ACC112 (cell line): ENCODE measurements around the gene REV3L.

Source experiments
- H2AFZ ChIP-seq: fragments of 200-600 bp; sonication (generic); one replicate; pipeline ENCODE4 v1.6.0; 2017; ENCODE audit warnings: antibody characterized with exemption, low read length; ENCODE audit not compliant: unreplicated experiment
- H3K27ac ChIP-seq: fragments of 200-600 bp; sonication (generic); 2 replicates; pipeline ENCODE4 v1.5.1; 2014; ENCODE audit warnings: low read depth, mild to moderate bottlenecking, antibody characterized with exemption, low read length, moderate library complexity
- H3K27me3 ChIP-seq: fragments of 200-600 bp; sonication (generic); 2 replicates; pipeline ENCODE4 v1.6.1; 2014; ENCODE audit warnings: mild to moderate bottlenecking, antibody characterized with exemption, low read length, moderate library complexity, mixed read lengths; ENCODE audit not compliant: insufficient read depth
- H3K36me3 ChIP-seq: fragments of 200-600 bp; sonication (generic); 2 replicates; pipeline ENCODE4 v1.6.1; 2016; ENCODE audit warnings: mild to moderate bottlenecking, antibody characterized with exemption, low read length, moderate library complexity, mixed read lengths; ENCODE audit not compliant: insufficient read depth
- H3K4me1 ChIP-seq: fragments of 200-600 bp; sonication (generic); one replicate; pipeline ENCODE4 v1.6.1; 2016; ENCODE audit warnings: low read length, mixed read lengths; ENCODE audit not compliant: insufficient read depth, unreplicated experiment, control insufficient read depth
- H3K4me3 ChIP-seq: fragments of 200-600 bp; sonication (generic); 2 replicates; pipeline ENCODE4 v1.5.1; 2014; ENCODE audit warnings: mild to moderate bottlenecking, low read depth, low read length
- H3K79me2 ChIP-seq: fragments of 200-600 bp; sonication (generic); one replicate; pipeline ENCODE4 v1.6.0; 2016; ENCODE audit warnings: low read length; ENCODE audit not compliant: control insufficient read depth, unreplicated experiment, insufficient read depth

REV3L gene

GRCh38 chr6:111278731-111279130 is 204.3 kb downstream of the REV3L start:
- no peak overlapping the region for H2AFZ ChIP-seq
- no peaks in the 10 kb centered on the region for H3K4me1 ChIP-seq
- H3K27ac ChIP-seq, result no peak overlapping the region
- no peaks in the 10 kb centered on the region for H3K79me2 ChIP-seq
- no peak overlapping the region for H3K4me3 ChIP-seq
- H3K27me3 ChIP-seq, result no peaks in the 10 kb centered on the region
- H3K36me3 ChIP-seq, result peaks cover 37% of the 10 kb centered on the region

GRCh38 chr6:111277819-111278218 is 205.2 kb downstream of the REV3L start:
- Histone ChIP-seq H2AFZ (no peak overlapping the region), H3K4me3 (no peak overlapping the region), H3K36me3 (peaks cover 39% of the 10 kb centered on the region), H3K27ac (no peak overlapping the region), H3K4me1 (no peaks in the 10 kb centered on the region), H3K79me2 (no peaks in the 10 kb centered on the region), H3K27me3 (no peaks in the 10 kb centered on the region)

GRCh38 chr6:111276736-111277135 is 206.3 kb downstream of the REV3L start:
- Histone ChIP-seq H3K79me2 (no peaks in the 10 kb centered on the region), H3K36me3 (peaks cover 39% of the 10 kb centered on the region), H3K4me3 (no peak overlapping the region)

GRCh38 chr6:111276335-111276734 is 206.7 kb downstream of the REV3L start:
- Histone ChIP-seq H2AFZ (no peak overlapping the region), H3K27me3 (no peaks in the 10 kb centered on the region), H3K4me1 (no peaks in the 10 kb centered on the region), H3K36me3 (peaks cover 39% of the 10 kb centered on the region), H3K4me3 (no peak overlapping the region), H3K27ac (no peak overlapping the region), H3K79me2 (no peaks in the 10 kb centered on the region)

More at GRCh38 chr6:111276736-111277135, 206.3 kb downstream of the REV3L start:
- Histone ChIP-seq H3K27me3 (no peaks in the 10 kb centered on the region), H3K4me1 (no peaks in the 10 kb centered on the region), H3K27ac (no peak overlapping the region), H2AFZ (no peak overlapping the region)

GRCh38 chr6:111274593-111275217 is 208.3 kb downstream of the REV3L start:
- H3K4me3 ChIP-seq, result no peak overlapping the region
- H3K4me1 ChIP-seq, result no peaks in the 10 kb centered on the region
- no peaks in the 10 kb centered on the region for H3K27me3 ChIP-seq
- H3K36me3 ChIP-seq, result peaks cover 39% of the 10 kb centered on the region
- no peak overlapping the region for H2AFZ ChIP-seq
- no peak overlapping the region for H3K27ac ChIP-seq
- H3K79me2 ChIP-seq, result no peaks in the 10 kb centered on the region

GRCh38 chr6:111270121-111270520 is 212.9 kb downstream of the REV3L start:
- Histone ChIP-seq H3K4me3 (no peak overlapping the region), H3K27ac (no peak overlapping the region), H3K36me3 (peaks cover 40% of the 10 kb centered on the region), H3K4me1 (peaks cover 3% of the 10 kb centered on the region), H2AFZ (no peak overlapping the region), H3K79me2 (peaks cover 2% of the 10 kb centered on the region), H3K27me3 (no peaks in the 10 kb centered on the region)

GRCh38 chr6:111269401-111269970 is 213.5 kb downstream of the REV3L start:
- peaks cover 34% of the 10 kb centered on the region for H3K36me3 ChIP-seq
- peaks cover 2% of the 10 kb centered on the region for H3K79me2 ChIP-seq
- no peak overlapping the region for H2AFZ ChIP-seq
- peaks cover 3% of the 10 kb centered on the region for H3K4me1 ChIP-seq
- no peaks in the 10 kb centered on the region for H3K27me3 ChIP-seq
- no peak overlapping the region for H3K27ac ChIP-seq
- H3K4me3 ChIP-seq, result no peak overlapping the region

GRCh38 chr6:111267764-111268333 is 215.2 kb downstream of the REV3L start:
- no peaks in the 10 kb centered on the region for H3K27me3 ChIP-seq
- H3K36me3 ChIP-seq, result peaks cover 24% of the 10 kb centered on the region
- H3K4me3 ChIP-seq, result no peak overlapping the region
- no peak overlapping the region for H2AFZ ChIP-seq
- H3K27ac ChIP-seq, result no peak overlapping the region
- peaks cover 2% of the 10 kb centered on the region for H3K79me2 ChIP-seq
- peaks cover 12% of the 10 kb centered on the region for H3K4me1 ChIP-seq

- Histone ChIP-seq H3K4me1 (peaks cover 12% of the 10 kb centered on the region), H3K79me2 (peaks cover 3% of the 10 kb centered on the region), H3K4me3 (no peak overlapping the region), H3K27me3 (no peaks in the 10 kb centered on the region), H3K36me3 (peaks cover 24% of the 10 kb centered on the region), H3K27ac (no peak overlapping the region), H2AFZ (no peak overlapping the region)
Observed at GRCh38 chr6:111266276-111266675, 216.7 kb downstream of the REV3L start.

GRCh38 chr6:111265842-111266241 is 217.2 kb downstream of the REV3L start:
- peaks cover 24% of the 10 kb centered on the region for H3K36me3 ChIP-seq
- H3K27me3 ChIP-seq, result no peaks in the 10 kb centered on the region
- peaks cover 16% of the 10 kb centered on the region for H3K4me1 ChIP-seq
- peaks cover 7% of the 10 kb centered on the region for H3K79me2 ChIP-seq
- H2AFZ ChIP-seq, result no peak overlapping the region
- no peak overlapping the region for H3K4me3 ChIP-seq
- H3K27ac ChIP-seq, result no peak overlapping the region

GRCh38 chr6:111263837-111264236 is 219.2 kb downstream of the REV3L start:
- Histone ChIP-seq H3K27me3 (no peaks in the 10 kb centered on the region), H3K4me3 (no peak overlapping the region), H3K27ac (peak overlapping the region; percentile 19), H3K4me1 (peaks cover 25% of the 10 kb centered on the region), H3K36me3 (peaks cover 23% of the 10 kb centered on the region), H2AFZ (no peak overlapping the region), H3K79me2 (peaks cover 20% of the 10 kb centered on the region)
